ENCODE measurements around the gene CYP2W1.

Gene CYP2W1

GRCh38 chr7:1024331-1024841 is 41.4 kb downstream of the CYP2W1 start:
- H3K4me3 ChIP-seq (ENCODE audit: low read length in 2 of 2): no peak overlapping the region
- H3K36me3 ChIP-seq (ENCODE audit: control insufficient read depth in 2 of 2, insufficient read depth in 2 of 2, low read length in 2 of 2): peaks cover 0 to 3% of the 10 kb centered on the region in 2 donors
- peaks cover 9 to 23% of the 10 kb centered on the region in 2 donors for H3K4me1 ChIP-seq (ENCODE audit: control insufficient read depth in 2 of 2, insufficient read depth in 2 of 2, low read length in 2 of 2)
- no peaks in the 10 kb centered on the region for H3K27me3 ChIP-seq (ENCODE audit: control insufficient read depth in 2 of 2, insufficient read depth in 2 of 2, low read length in 2 of 2)
- peak overlapping the region in 1 of 2 donors; percentile 38 for H3K27ac ChIP-seq (ENCODE audit: low read depth in 2 of 2, low read length in 2 of 2)
- no peak overlapping the region for H3K9ac ChIP-seq (ENCODE audit: low read depth in 1 of 2, low read length in 2 of 2)
- no peaks in the 10 kb centered on the region for H3K9me3 ChIP-seq (ENCODE audit: control insufficient read depth in 2 of 2, low read length in 2 of 2)

GRCh38 chr7:1024876-1025742 is 42.1 kb downstream of the CYP2W1 start:
- Histone ChIP-seq H3K4me3 (ENCODE audit: low read length in 2 of 2) (no peak overlapping the region), H3K27me3 (ENCODE audit: control insufficient read depth in 2 of 2, insufficient read depth in 2 of 2, low read length in 2 of 2) (no peaks in the 10 kb centered on the region), H3K9ac (ENCODE audit: low read depth in 1 of 2, low read length in 2 of 2) (no peak overlapping the region), H3K27ac (ENCODE audit: low read depth in 2 of 2, low read length in 2 of 2) (no peak overlapping the region), H3K9me3 (ENCODE audit: control insufficient read depth in 2 of 2, low read length in 2 of 2) (no peaks in the 10 kb centered on the region), H3K4me1 (ENCODE audit: control insufficient read depth in 2 of 2, insufficient read depth in 2 of 2, low read length in 2 of 2) (peaks cover 10 to 23% of the 10 kb centered on the region in 2 donors), H3K36me3 (ENCODE audit: control insufficient read depth in 2 of 2, insufficient read depth in 2 of 2, low read length in 2 of 2) (peaks cover 0 to 3% of the 10 kb centered on the region in 2 donors)

GRCh38 chr7:1025743-1026581 is 43.0 kb downstream of the CYP2W1 start:
- no peak overlapping the region for H3K4me3 ChIP-seq (ENCODE audit: low read length in 2 of 2)

GRCh38 chr7:1026721-1027161 is 43.8 kb downstream of the CYP2W1 start:
- Histone ChIP-seq H3K27me3 (ENCODE audit: control insufficient read depth in 2 of 2, insufficient read depth in 2 of 2, low read length in 2 of 2) (no peaks in the 10 kb centered on the region), H3K36me3 (ENCODE audit: control insufficient read depth in 2 of 2, insufficient read depth in 2 of 2, low read length in 2 of 2) (peaks cover 0 to 3% of the 10 kb centered on the region in 2 donors), H3K9ac (ENCODE audit: low read depth in 1 of 2, low read length in 2 of 2) (no peak overlapping the region), H3K4me3 (ENCODE audit: low read length in 2 of 2) (peak overlapping the region in 1 of 2 donors; percentile 59), H3K4me1 (ENCODE audit: control insufficient read depth in 2 of 2, insufficient read depth in 2 of 2, low read length in 2 of 2) (peaks cover 10 to 23% of the 10 kb centered on the region in 2 donors), H3K9me3 (ENCODE audit: control insufficient read depth in 2 of 2, low read length in 2 of 2) (no peaks in the 10 kb centered on the region), H3K27ac (ENCODE audit: low read depth in 2 of 2, low read length in 2 of 2) (no peak overlapping the region)

More at GRCh38 chr7:1025743-1026581, 43.0 kb downstream of the CYP2W1 start:
- Histone ChIP-seq H3K4me1 (ENCODE audit: control insufficient read depth in 2 of 2, insufficient read depth in 2 of 2, low read length in 2 of 2) (peaks cover 10 to 23% of the 10 kb centered on the region in 2 donors), H3K27me3 (ENCODE audit: control insufficient read depth in 2 of 2, insufficient read depth in 2 of 2, low read length in 2 of 2) (no peaks in the 10 kb centered on the region), H3K27ac (ENCODE audit: low read depth in 2 of 2, low read length in 2 of 2) (no peak overlapping the region), H3K9me3 (ENCODE audit: control insufficient read depth in 2 of 2, low read length in 2 of 2) (no peaks in the 10 kb centered on the region), H3K36me3 (ENCODE audit: control insufficient read depth in 2 of 2, insufficient read depth in 2 of 2, low read length in 2 of 2) (peaks cover 0 to 3% of the 10 kb centered on the region in 2 donors), H3K9ac (ENCODE audit: low read depth in 1 of 2, low read length in 2 of 2) (no peak overlapping the region)

GRCh38 chr7:1027242-1028043 is 44.5 kb downstream of the CYP2W1 start:
- H3K4me3 ChIP-seq (ENCODE audit: low read length in 2 of 2): peak overlapping the region; percentile 59 to 76
- peak overlapping the region; percentile 52 to 80 for H3K9ac ChIP-seq (ENCODE audit: low read depth in 1 of 2, low read length in 2 of 2)
- no peaks in the 10 kb centered on the region for H3K27me3 ChIP-seq (ENCODE audit: control insufficient read depth in 2 of 2, insufficient read depth in 2 of 2, low read length in 2 of 2)
- H3K27ac ChIP-seq (ENCODE audit: low read depth in 2 of 2, low read length in 2 of 2): peak overlapping the region; percentile 90
- peaks cover 10 to 23% of the 10 kb centered on the region in 2 donors for H3K4me1 ChIP-seq (ENCODE audit: control insufficient read depth in 2 of 2, insufficient read depth in 2 of 2, low read length in 2 of 2)
- H3K9me3 ChIP-seq (ENCODE audit: control insufficient read depth in 2 of 2, low read length in 2 of 2): no peaks in the 10 kb centered on the region
- peaks cover 0 to 3% of the 10 kb centered on the region in 2 donors for H3K36me3 ChIP-seq (ENCODE audit: control insufficient read depth in 2 of 2, insufficient read depth in 2 of 2, low read length in 2 of 2)

- Histone ChIP-seq H3K27ac (ENCODE audit: low read depth in 2 of 2, low read length in 2 of 2) (peak overlapping the region; percentile 90), H3K9ac (ENCODE audit: low read depth in 1 of 2, low read length in 2 of 2) (peak overlapping the region; percentile 56 to 80), H3K4me3 (ENCODE audit: low read length in 2 of 2) (peak overlapping the region; percentile 67 to 76), H3K9me3 (ENCODE audit: control insufficient read depth in 2 of 2, low read length in 2 of 2) (no peaks in the 10 kb centered on the region), H3K4me1 (ENCODE audit: control insufficient read depth in 2 of 2, insufficient read depth in 2 of 2, low read length in 2 of 2) (peaks cover 10 to 23% of the 10 kb centered on the region in 2 donors), H3K36me3 (ENCODE audit: control insufficient read depth in 2 of 2, insufficient read depth in 2 of 2, low read length in 2 of 2) (peaks cover 0 to 3% of the 10 kb centered on the region in 2 donors), H3K27me3 (ENCODE audit: control insufficient read depth in 2 of 2, insufficient read depth in 2 of 2, low read length in 2 of 2) (no peaks in the 10 kb centered on the region)
These were observed 45.2 kb downstream of the CYP2W1 start for GRCh38 chr7:1028044-1028770.

GRCh38 chr7:1028775-1029636 is 46.0 kb downstream of the CYP2W1 start:
- Histone ChIP-seq H3K27ac (ENCODE audit: low read depth in 2 of 2, low read length in 2 of 2) (peak overlapping the region; percentile 90), H3K4me1 (ENCODE audit: control insufficient read depth in 2 of 2, insufficient read depth in 2 of 2, low read length in 2 of 2) (peaks cover 10 to 23% of the 10 kb centered on the region in 2 donors), H3K27me3 (ENCODE audit: control insufficient read depth in 2 of 2, insufficient read depth in 2 of 2, low read length in 2 of 2) (no peaks in the 10 kb centered on the region), H3K36me3 (ENCODE audit: control insufficient read depth in 2 of 2, insufficient read depth in 2 of 2, low read length in 2 of 2) (peaks cover 0 to 3% of the 10 kb centered on the region in 2 donors), H3K4me3 (ENCODE audit: low read length in 2 of 2) (peak overlapping the region; percentile 67 to 76), H3K9ac (ENCODE audit: low read depth in 1 of 2, low read length in 2 of 2) (peak overlapping the region; percentile 56 to 80), H3K9me3 (ENCODE audit: control insufficient read depth in 2 of 2, low read length in 2 of 2) (no peaks in the 10 kb centered on the region)

- peak overlapping the region in 1 of 2 donors; percentile 90 for H3K27ac ChIP-seq (ENCODE audit: low read depth in 2 of 2, low read length in 2 of 2)
These were observed 46.9 kb downstream of the CYP2W1 start for GRCh38 chr7:1029637-1030443.

More at GRCh38 chr7:1029637-1030443, 46.9 kb downstream of the CYP2W1 start:
- Histone ChIP-seq H3K9ac (ENCODE audit: low read depth in 1 of 2, low read length in 2 of 2) (no peak overlapping the region), H3K4me1 (ENCODE audit: control insufficient read depth in 2 of 2, insufficient read depth in 2 of 2, low read length in 2 of 2) (peaks cover 10 to 21% of the 10 kb centered on the region in 2 donors), H3K4me3 (ENCODE audit: low read length in 2 of 2) (no peak overlapping the region), H3K9me3 (ENCODE audit: control insufficient read depth in 2 of 2, low read length in 2 of 2) (no peaks in the 10 kb centered on the region), H3K36me3 (ENCODE audit: control insufficient read depth in 2 of 2, insufficient read depth in 2 of 2, low read length in 2 of 2) (peaks cover 0 to 3% of the 10 kb centered on the region in 2 donors), H3K27me3 (ENCODE audit: control insufficient read depth in 2 of 2, insufficient read depth in 2 of 2, low read length in 2 of 2) (no peaks in the 10 kb centered on the region)
